B cell (primary cell): Measurements from ENCODE around the gene ATG7. TPM values are rescaled to one million over a fixed set of nuclear protein-coding genes. Genes with fewer than 3 reads are reported as not detected.

Experiments used
- ATAC-seq: fragments of 200-7000 bp; cut with Tn5 transposase; one replicate; pipeline ENCODE4 v1.10.0; 2021; ENCODE audit warnings: low read depth, mild to moderate bottlenecking, moderate number of reproducible peaks, moderate library complexity
- CTCF ChIA-PET: fragments of 350-600 bp; sonication (Branson Sonifier 250); formaldehyde crosslinking; loops from one replicate; lab custom pipeline; 2021; ENCODE audit warnings: antibody characterized with exemption, inconsistent platforms; lab: Charles Lee
- POLR2A ChIA-PET: fragments of 350-600 bp; sonication (Branson Sonifier 250); formaldehyde crosslinking; loops from one replicate; lab custom pipeline; 2021; ENCODE audit warnings: antibody characterized with exemption; lab: Charles Lee
- DNase-seq: peaks from one replicate; pipeline ENCODE4 v3.0.0; 2013
- H2AFZ ChIP-seq: 2 replicates; pipeline ENCODE4 v1.6.1; 2012; ENCODE audit warnings: mild to moderate bottlenecking, low read depth, low read length; ENCODE audit not compliant: insufficient read depth, poor library complexity, severe bottlenecking
- H3K27ac ChIP-seq, 2 donors: 1 replicate in 1 of 2; 2 replicates in 1 of 2; pipeline ENCODE4 v1.5.1; 2012 to 2013; ENCODE audit warnings: low read length in 2 of 2, mild to moderate bottlenecking in 2 of 2, moderate library complexity in 1 of 2
- H3K27me3 ChIP-seq, 4 experiments: fragments of 200-600 bp in 1 of 4; sonication (generic) in 1 of 4; replicated peaks in 1 of 4; 1 replicate in 2 of 4; 2 replicates in 2 of 4; pipeline versions ENCODE4 v1.6.1 to v1.7.0; 2013 to 2016; ENCODE audit warnings: low read length in 3 of 4, mild to moderate bottlenecking in 2 of 4, mixed read lengths in 1 of 4, moderate library complexity in 1 of 4; ENCODE audit not compliant: insufficient read depth in 4 of 4, control insufficient read depth in 3 of 4; ENCODE audit errors: control extremely low read depth in 1 of 4
- H3K36me3 ChIP-seq, 2 experiments: replicated peaks in 1 of 2; 1 replicate in 1 of 2; 2 replicates in 1 of 2; pipeline versions ENCODE4 v1.6.1 to v1.7.1; 2013; ENCODE audit warnings: low read length in 1 of 2; ENCODE audit not compliant: insufficient read depth in 2 of 2, control insufficient read depth in 1 of 2; ENCODE audit errors: control extremely low read depth in 1 of 2, extremely low read depth in 1 of 2
- H3K4me1 ChIP-seq, 2 donors: fragments of 200-600 bp in 1 of 2; sonication (generic) in 1 of 2; 1 replicate in 1 of 2; 2 replicates in 1 of 2; pipeline versions ENCODE4 v1.5.1 to v1.6.1; 2013 to 2017; ENCODE audit warnings: low read length in 2 of 2; ENCODE audit not compliant: control insufficient read depth in 2 of 2, insufficient read depth in 2 of 2
- H3K4me2 ChIP-seq: replicated peaks from 2 replicates; pipeline ENCODE3; 2012; ENCODE audit warnings: mild to moderate bottlenecking, low read depth, low read length; ENCODE audit not compliant: poor library complexity, severe bottlenecking
- H3K4me3 ChIP-seq, 5 experiments: fragments of 200-600 bp in 1 of 5; sonication (generic) in 1 of 5; 1 replicate in 3 of 5; 2 replicates in 2 of 5; pipeline versions ENCODE4 v1.5.1 to v1.7.0; 2011 to 2016; ENCODE audit warnings: low read length in 4 of 5, mild to moderate bottlenecking in 4 of 5, low read depth in 2 of 5, control low read depth in 1 of 5, moderate library complexity in 1 of 5; ENCODE audit not compliant: insufficient read depth in 1 of 5; ENCODE audit errors: control extremely low read depth in 1 of 5, extremely low read depth in 1 of 5
- H3K79me2 ChIP-seq: fragments of 200-600 bp; sonication (generic); one replicate; pipeline ENCODE4 v1.6.0; 2016; ENCODE audit warnings: low read length; ENCODE audit not compliant: control insufficient read depth, insufficient read depth
- H3K9ac ChIP-seq: fragments of 200-600 bp; sonication (generic); 2 replicates; pipeline ENCODE4 v1.6.1; 2017; ENCODE audit warnings: mild to moderate bottlenecking, low read length, moderate library complexity
- H3K9me3 ChIP-seq, 3 donors: one replicate each; pipeline versions ENCODE4 v1.6.1 to v1.7.1; 2013; ENCODE audit warnings: low read length in 2 of 3; ENCODE audit not compliant: control insufficient read depth in 2 of 3, insufficient read depth in 1 of 3; ENCODE audit errors: control extremely low read depth in 1 of 3
- H4K20me1 ChIP-seq: 2 replicates; pipeline ENCODE4 v1.6.0; 2012; ENCODE audit warnings: mild to moderate bottlenecking, low read length; ENCODE audit not compliant: insufficient read depth, control insufficient read depth, poor library complexity, severe bottlenecking
- H3K27ac Mint-ChIP-seq: one replicate; pipeline ENCODE4 v1.8.0; 2021; ENCODE audit warnings: mixed read lengths
- H3K27me3 Mint-ChIP-seq: one replicate; pipeline ENCODE4 v1.8.0; 2021; ENCODE audit warnings: mixed read lengths
- H3K4me1 Mint-ChIP-seq: one replicate; pipeline ENCODE4 v1.8.0; 2021; ENCODE audit warnings: mixed read lengths
- H3K4me3 Mint-ChIP-seq: one replicate; pipeline ENCODE4 v1.8.0; 2021; ENCODE audit warnings: mixed read lengths
- H3K9me3 Mint-ChIP-seq: one replicate; pipeline ENCODE4 v1.8.0; 2022; ENCODE audit warnings: mixed read lengths; ENCODE audit not compliant: insufficient read depth
- CTCF ChIP-seq: fragments of 200-600 bp; IDR thresholded peaks from one replicate; pipeline ENCODE4 v1.8.0; 2022; ENCODE audit warnings: antibody characterized with exemption, mild to moderate bottlenecking
- EZH2 ChIP-seq: IDR thresholded peaks from 2 replicates; pipeline ENCODE4 v1.6.1; 2012; ENCODE audit warnings: borderline replicate concordance, low read depth, mild to moderate bottlenecking, moderate library complexity, low read length; ENCODE audit not compliant: insufficient read depth, poor library complexity, severe bottlenecking
- WGBS: methylation state at CpG from one replicate; pipeline ENCODE4 v1.1.5; 2013; ENCODE audit warnings: missing lambda C conversion rate; ENCODE audit not compliant: insufficient coverage; 5-methylcytosine and 5-hydroxymethylcytosine counted together
- intact Hi-C: fragments of 100-400 bp; cut with micrococcal nuclease; formaldehyde crosslinking; loops from one replicate; pipeline ENCODE4 v1.10.0; 2022
- polyA plus RNA-seq: library from polyadenylated mRNA; depleted of rRNA; stranded (reverse); fragments of >200 nt; gene quantifications from 2 replicates; pipeline ENCODE4 v1.2.3, GENCODE V29; 2012
- total RNA-seq, 2 donors: library from RNA; stranded (reverse); fragments of 120-200 nt in 1 of 2; gene quantifications; 1 replicate in 1 of 2; 2 replicates in 1 of 2; pipeline versions ENCODE4 v1.2.3 to v1.2.4, GENCODE V29; 2013 to 2022

The ATG7 gene
- total and polyA plus RNA-seq, 2 donors (not counting 1 experiment from before 2014, with no cell fraction given), result 13.9 to 66.4 TPM

GRCh38 chr3:11373654-11374053 lies 101.5 kb downstream of the ATG7 start:
- POLR2A ChIA-PET, result no interaction called here
- no peak overlapping the region for H3K4me3 Mint-ChIP-seq
- Histone ChIP-seq H4K20me1 (no peaks in the 10 kb centered on the region), H3K36me3 (peaks cover 6 to 8% of the 10 kb centered on the region in 2 experiments), H3K27ac (no peak overlapping the region), H3K4me2 (no peak overlapping the region), H2AFZ (no peak overlapping the region), H3K4me3 (no peak overlapping the region), H3K9me3 (no peaks in the 10 kb centered on the region), H3K4me1 (no peaks in the 10 kb centered on the region), H3K79me2 (no peaks in the 10 kb centered on the region), H3K27me3 (no peaks in the 10 kb centered on the region), H3K9ac (no peak overlapping the region)
- DNase-seq (no peak), ATAC-seq (no peak)
- H3K9me3 Mint-ChIP-seq, result no peaks in the 10 kb centered on the region
- no peak overlapping the region for H3K27ac Mint-ChIP-seq
- CTCF ChIA-PET, result no interaction called here
- 67% methylated on average over 1 of the region's 2 CpGs for WGBS
- H3K27me3 Mint-ChIP-seq, result no peaks in the 10 kb centered on the region
- TF ChIP-seq CTCF (no peak), EZH2 (no peak)
- no peaks in the 10 kb centered on the region for H3K4me1 Mint-ChIP-seq
- intact Hi-C loops, result no loop called here

GRCh38 chr3:11375333-11376088 lies 103.3 kb downstream of the ATG7 start:
- ChIA-PET POLR2A (no interaction called here), CTCF (interaction anchor here (1.6 kb wide), 1 partner anchor 274 kb away, joined by 4 read pairs; no protein-coding TSS in a partner anchor)
- Mint-ChIP-seq H3K4me1 (no peaks in the 10 kb centered on the region), H3K4me3 (no peak overlapping the region), H3K27me3 (no peaks in the 10 kb centered on the region), H3K27ac (no peak overlapping the region), H3K9me3 (no peaks in the 10 kb centered on the region)
- H3K36me3 ChIP-seq, result peaks cover 6 to 7% of the 10 kb centered on the region in 2 experiments
- no peaks in the 10 kb centered on the region for H3K9me3 ChIP-seq
- no peak overlapping the region for H3K9ac ChIP-seq
- no peak overlapping the region for H3K27ac ChIP-seq
- no peak overlapping the region for H2AFZ ChIP-seq
- no peaks in the 10 kb centered on the region for H3K4me1 ChIP-seq
- no peak for ATAC-seq
- TF ChIP-seq EZH2, result no peak
- TF ChIP-seq CTCF, result no peak
- no peaks in the 10 kb centered on the region for H4K20me1 ChIP-seq
- H3K27me3 ChIP-seq, result no peaks in the 10 kb centered on the region
- H3K79me2 ChIP-seq, result no peaks in the 10 kb centered on the region
- no peak overlapping the region for H3K4me3 ChIP-seq
- intact Hi-C loops, result no loop called here
- H3K4me2 ChIP-seq, result no peak overlapping the region
- no peak for DNase-seq
- WGBS, result 100% methylated on average over 5 of the region's 11 CpGs
